Astrocyte of the cerebellum (primary cell): ENCODE data around the gene OGFOD1.
"Not testable (repeated sequence)": the region's sequence is repeated elsewhere in the genome, so short reads cannot be mapped to it uniquely, and the experiment has no call there.

ENCODE experiments used
- DNase-seq: peaks from one replicate; pipeline ENCODE4 v3.0.0-alpha.2; 2011; ENCODE audit warnings: low read depth
- H3K4me3 ChIP-seq: 2 replicates; pipeline ENCODE4 v1.5.1; 2011; ENCODE audit warnings: mild to moderate bottlenecking, low read depth, low read length, moderate library complexity
- CTCF ChIP-seq: IDR thresholded peaks from 2 replicates; pipeline ENCODE4 v1.5.1; 2012; ENCODE audit warnings: low read length, low read depth, moderate library complexity, mild to moderate bottlenecking; ENCODE audit errors: missing control alignments
- in situ Hi-C: cut with HindIII; loops from 2 replicates; pipeline ENCODE4 v1.10.0; 2017; ENCODE audit warnings: low sequenced_read_pairs

The OGFOD1 gene

GRCh38 chr16:56482683-56483236 lies 31.4 kb downstream of the OGFOD1 start:
- in situ Hi-C loops, result no loop called here
- H3K4me3 ChIP-seq, result no peak overlapping the region
- no peak for DNase-seq
- no peak for TF ChIP-seq CTCF

- no peak overlapping the region for H3K4me3 ChIP-seq
- DNase-seq, result no peak
- no peak for TF ChIP-seq CTCF
- in situ Hi-C loops, result no loop called here
Measured at GRCh38 chr16:56483394-56483793, 32.0 kb downstream of the OGFOD1 start.

GRCh38 chr16:56488035-56488434 lies 36.7 kb downstream of the OGFOD1 start:
- no peak for TF ChIP-seq CTCF
- no peak overlapping the region for H3K4me3 ChIP-seq
- in situ Hi-C loops, result no loop called here
- DNase-seq, result no peak

- in situ Hi-C loops, DNase-seq, H3K4me3 ChIP-seq: not testable (repeated sequence)
Measured at GRCh38 chr16:56488868-56489267, 37.5 kb downstream of the OGFOD1 start.

- in situ Hi-C loops, result no loop called here
- DNase-seq, result no peak
- H3K4me3 ChIP-seq, result no peak overlapping the region
- no peak for TF ChIP-seq CTCF
Measured at GRCh38 chr16:56491657-56492261, 40.4 kb downstream of the OGFOD1 start.

- no peak for DNase-seq
- no peak for TF ChIP-seq CTCF
- no peak overlapping the region for H3K4me3 ChIP-seq
- in situ Hi-C loops, result no loop called here
Measured at GRCh38 chr16:56493126-56493525, 41.8 kb downstream of the OGFOD1 start.

- no peak for TF ChIP-seq CTCF
- DNase-seq, result no peak
- H3K4me3 ChIP-seq, result no peak overlapping the region
- in situ Hi-C loops, result no loop called here
Measured at GRCh38 chr16:56493815-56494214, 42.5 kb downstream of the OGFOD1 start.
